HEK293 (cell line): Measurements from ENCODE around the gene FNDC5.

ENCODE experiments used
- CTCF ChIP-seq: fragments of 450-650 bp; formaldehyde crosslinking; IDR thresholded peaks from 2 replicates; pipeline ENCODE4 v1.5.1; 2016; ENCODE audit warnings: missing biosample characterization, missing genetic modification characterization
- YY1 ChIP-seq: fragments of 450-650 bp; formaldehyde crosslinking; IDR thresholded peaks from 2 replicates; pipeline ENCODE4 v1.5.1; 2018; ENCODE audit warnings: missing biosample characterization, missing genetic modification characterization
- ZBTB21 ChIP-seq: fragments of 450-650 bp; formaldehyde crosslinking; IDR thresholded peaks from 2 replicates; pipeline ENCODE4 v1.5.1; 2017; ENCODE audit warnings: missing biosample characterization, missing genetic modification characterization
- ZNF292 ChIP-seq: fragments of 450-650 bp; formaldehyde crosslinking; IDR thresholded peaks from 2 replicates; pipeline ENCODE4 v1.5.1; 2016; ENCODE audit warnings: low read depth, missing biosample characterization, missing genetic modification characterization, borderline replicate concordance
- ZNF398 ChIP-seq: fragments of 450-650 bp; formaldehyde crosslinking; IDR thresholded peaks from 2 replicates; pipeline ENCODE4 v1.5.1; 2017; ENCODE audit warnings: missing biosample characterization, missing genetic modification characterization
- ZNF549 ChIP-seq: fragments of 450-650 bp; IDR thresholded peaks from 2 replicates; pipeline ENCODE4 v1.5.1; 2018; ENCODE audit warnings: missing biosample characterization, missing genetic modification characterization, mild to moderate bottlenecking, inconsistent platforms, moderate library complexity

GRCh38 chr1:32863218-32863880, 7.4 kb downstream of the FNDC5 start:
- no peak for TF ChIP-seq ZNF398 (tag by site-specific recombination)
- TF ChIP-seq ZBTB21 (tag by site-specific recombination), result no peak
- no peak for TF ChIP-seq YY1 (tag by site-specific recombination)
- no peak for TF ChIP-seq CTCF (tag by site-specific recombination)
- TF ChIP-seq ZNF292 (tag by site-specific recombination), result no peak
- TF ChIP-seq ZNF549 (tag by site-specific recombination), result no peak
